ENCODE results near the gene FRMPD2.

DNA sequence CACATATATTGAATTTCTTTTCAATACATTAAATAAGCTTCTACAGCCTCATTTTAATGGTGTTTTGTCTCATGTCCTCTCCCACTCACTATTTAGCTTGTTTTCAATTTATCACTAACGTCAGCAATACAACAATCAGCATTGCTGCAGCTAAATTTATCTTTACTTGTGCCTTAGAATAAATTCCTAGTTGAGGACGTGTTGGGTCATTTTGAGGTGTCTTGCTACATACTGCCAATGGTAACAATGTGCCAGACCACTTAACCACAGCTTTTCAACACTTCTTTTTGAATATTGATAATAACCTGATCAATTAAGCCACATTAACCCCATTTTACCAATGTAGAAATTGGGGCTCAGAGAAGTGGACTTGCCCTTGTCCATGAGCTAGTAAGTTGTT, 26.0 kb downstream of the FRMPD2 start:
- TF ChIP-seq, protein P1, sequence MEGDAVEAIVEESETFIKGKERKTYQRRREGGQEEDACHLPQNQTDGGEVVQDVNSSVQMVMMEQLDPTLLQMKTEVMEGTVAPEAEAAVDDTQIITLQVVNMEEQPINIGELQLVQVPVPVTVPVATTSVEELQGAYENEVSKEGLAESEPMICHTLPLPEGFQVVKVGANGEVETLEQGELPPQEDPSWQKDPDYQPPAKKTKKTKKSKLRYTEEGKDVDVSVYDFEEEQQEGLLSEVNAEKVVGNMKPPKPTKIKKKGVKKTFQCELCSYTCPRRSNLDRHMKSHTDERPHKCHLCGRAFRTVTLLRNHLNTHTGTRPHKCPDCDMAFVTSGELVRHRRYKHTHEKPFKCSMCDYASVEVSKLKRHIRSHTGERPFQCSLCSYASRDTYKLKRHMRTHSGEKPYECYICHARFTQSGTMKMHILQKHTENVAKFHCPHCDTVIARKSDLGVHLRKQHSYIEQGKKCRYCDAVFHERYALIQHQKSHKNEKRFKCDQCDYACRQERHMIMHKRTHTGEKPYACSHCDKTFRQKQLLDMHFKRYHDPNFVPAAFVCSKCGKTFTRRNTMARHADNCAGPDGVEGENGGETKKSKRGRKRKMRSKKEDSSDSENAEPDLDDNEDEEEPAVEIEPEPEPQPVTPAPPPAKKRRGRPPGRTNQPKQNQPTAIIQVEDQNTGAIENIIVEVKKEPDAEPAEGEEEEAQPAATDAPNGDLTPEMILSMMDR (IDR thresholded peaks at IDR 0.05; ENCODE audit: poor library complexity): no peak
- no peak for TF ChIP-seq EZH2 (IDR thresholded peaks at IDR 0.05; ENCODE audit: borderline replicate concordance)

Data from hepatocyte (in vitro differentiated cells).